Measurements from ENCODE around the gene HAPLN3.

GRCh38 chr15:88902221-88902835 is 7.0 kb upstream of the HAPLN3 start:
- TF ChIP-seq CTCF (IDR thresholded peaks at IDR 0.05) (no peak), POLR2A (IDR thresholded peaks at IDR 0.05) (no peak)
